BE2C (cell line): ENCODE results near the gene PARM1.

Source experiments
- DNase-seq: peaks from one replicate; pipeline ENCODE4 v3.0.0-alpha.2; 2020
- H3K27me3 ChIP-seq: fragments of 250-450 bp; sonication (Bioruptor Pico); 2 replicates; pipeline ENCODE4 v1.5.1; 2020; ENCODE audit warnings: mild to moderate bottlenecking
- H3K36me3 ChIP-seq: fragments of 250-450 bp; sonication (Bioruptor Pico); 2 replicates; pipeline ENCODE4 v1.5.1; 2020; ENCODE audit warnings: mild to moderate bottlenecking
- H3K4me1 ChIP-seq: fragments of 250-450 bp; sonication (Bioruptor Pico); 2 replicates; pipeline ENCODE4 v1.5.1; 2020
- H3K4me3 ChIP-seq: 2 replicates; pipeline ENCODE4 v1.5.1; 2011; ENCODE audit warnings: low read depth, low read length
- H3K9me3 ChIP-seq: fragments of 250-450 bp; sonication (Bioruptor Pico); 2 replicates; pipeline ENCODE4 v1.5.1; 2020
- CTCF ChIP-seq: IDR thresholded peaks from 2 replicates; pipeline ENCODE4 v1.5.1; 2012; ENCODE audit warnings: mild to moderate bottlenecking, low read depth, low read length

The PARM1 gene

GRCh38 chr4:74964311-74964710 is 31.4 kb downstream of the PARM1 start:
- no peak for DNase-seq
- H3K9me3 ChIP-seq: no peaks in the 10 kb centered on the region
- no peak for TF ChIP-seq CTCF
- peaks cover 8% of the 10 kb centered on the region for H3K4me1 ChIP-seq
- H3K27me3 ChIP-seq: no peaks in the 10 kb centered on the region
- H3K4me3 ChIP-seq: no peak overlapping the region
- no peaks in the 10 kb centered on the region for H3K36me3 ChIP-seq

- no peaks in the 10 kb centered on the region for H3K27me3 ChIP-seq
- H3K4me1 ChIP-seq: peaks cover 23% of the 10 kb centered on the region
- H3K4me3 ChIP-seq: no peak overlapping the region
- H3K36me3 ChIP-seq: no peaks in the 10 kb centered on the region
- TF ChIP-seq CTCF: no peak
- no peak for DNase-seq
- no peaks in the 10 kb centered on the region for H3K9me3 ChIP-seq
Measured at GRCh38 chr4:74967324-74967723, 34.4 kb downstream of the PARM1 start.

- H3K27me3 ChIP-seq: no peaks in the 10 kb centered on the region
- H3K36me3 ChIP-seq: no peaks in the 10 kb centered on the region
- no peak for DNase-seq
- H3K4me3 ChIP-seq: no peak overlapping the region
- no peak for TF ChIP-seq CTCF
- H3K9me3 ChIP-seq: no peaks in the 10 kb centered on the region
- peaks cover 23% of the 10 kb centered on the region for H3K4me1 ChIP-seq
Measured at GRCh38 chr4:74968456-74969164, 35.7 kb downstream of the PARM1 start.

GRCh38 chr4:74969507-74970474 is 36.9 kb downstream of the PARM1 start:
- H3K4me3 ChIP-seq: peak overlapping the region; percentile 6; the same call in 1 of the 2 replicates
- peaks cover 23% of the 10 kb centered on the region for H3K4me1 ChIP-seq
- peak; percentile 76 for TF ChIP-seq CTCF
- DNase-seq: peak; percentile 74
- H3K27me3 ChIP-seq: no peaks in the 10 kb centered on the region
- H3K36me3 ChIP-seq: no peaks in the 10 kb centered on the region
- H3K9me3 ChIP-seq: no peaks in the 10 kb centered on the region

GRCh38 chr4:74970577-74970976 is 37.7 kb downstream of the PARM1 start:
- no peaks in the 10 kb centered on the region for H3K9me3 ChIP-seq
- H3K4me1 ChIP-seq: peaks cover 23% of the 10 kb centered on the region
- no peak for TF ChIP-seq CTCF
- peak; percentile 55 for DNase-seq
- peak overlapping the region; percentile 6; the same call in 1 of the 2 replicates for H3K4me3 ChIP-seq
- H3K36me3 ChIP-seq: no peaks in the 10 kb centered on the region
- no peaks in the 10 kb centered on the region for H3K27me3 ChIP-seq
